ENCODE measurements around the gene SMPDL3A. TPM values are rescaled to one million over a fixed set of nuclear protein-coding genes. Genes with fewer than 3 reads are reported as not detected.

SMPDL3A gene
- total RNA-seq, 1 experiment from 2014 or later, result 3.5 TPM

GRCh38 chr6:122790423-122791309 lies 1.6 kb downstream of the SMPDL3A start:
- Mint-ChIP-seq H3K36me3 (ENCODE audit: insufficient read depth, unreplicated experiment) (no peaks in the 10 kb centered on the region), H3K9me3 (ENCODE audit: unreplicated experiment) (no peaks in the 10 kb centered on the region), H3K4me1 (ENCODE audit: insufficient read depth, unreplicated experiment) (peaks cover 15% of the 10 kb centered on the region), H3K27me3 (ENCODE audit: insufficient read depth, unreplicated experiment) (no peaks in the 10 kb centered on the region), H3K27ac (ENCODE audit: low read depth, unreplicated experiment) (peak overlapping the region; percentile 80), H3K4me3 (ENCODE audit: unreplicated experiment) (peak overlapping the region; percentile 87)
- intact Hi-C loops (cut with micrococcal nuclease), result no loop called here
- peak; percentile 28 for DNase-seq (ENCODE audit: unreplicated experiment)
- CTCF ChIA-PET, result interaction anchor here (0.6 to 5.6 kb wide), 13 partner anchors 9 to 530 kb away, joined by 3 to 54 read pairs (median 3); no protein-coding TSS in a partner anchor
- TSS peak; percentile 35 for BruUV-seq (replicated peaks)
- TF ChIP-seq CTCF (IDR thresholded peaks at IDR 0.05; ENCODE audit: unreplicated experiment), result no peak
- POLR2A ChIA-PET, result interaction anchor here (0.9 to 5.3 kb wide), 8 partner anchors 9 to 319 kb away, joined by 3 to 202 read pairs (median 16); partner anchors contain the start of gene SERINC1

- peak overlapping the region; percentile 80 for H3K27ac Mint-ChIP-seq (ENCODE audit: low read depth, unreplicated experiment)
These were observed 2.2 kb downstream of the SMPDL3A start for GRCh38 chr6:122791310-122791679.

GRCh38 chr6:122792766-122793165 lies 3.7 kb downstream of the SMPDL3A start:
- ChIA-PET CTCF (interaction anchor here (0.6 to 5.6 kb wide), 8 partner anchors 7 to 63 kb away, joined by 4 to 54 read pairs (median 5); no protein-coding TSS in a partner anchor), POLR2A (interaction anchor here (5.3 kb wide), 1 partner anchor 9 kb away, joined by 202 read pairs; no protein-coding TSS in a partner anchor)
- TF ChIP-seq CTCF (IDR thresholded peaks at IDR 0.05; ENCODE audit: unreplicated experiment), result no peak
- H3K4me1 Mint-ChIP-seq (ENCODE audit: insufficient read depth, unreplicated experiment), result peaks cover 16% of the 10 kb centered on the region
- no TSS peak for BruUV-seq (replicated peaks)
- H3K36me3 Mint-ChIP-seq (ENCODE audit: insufficient read depth, unreplicated experiment), result no peaks in the 10 kb centered on the region
- no peak overlapping the region for H3K4me3 Mint-ChIP-seq (ENCODE audit: unreplicated experiment)
- no peak overlapping the region for H3K27ac Mint-ChIP-seq (ENCODE audit: low read depth, unreplicated experiment)
- DNase-seq (ENCODE audit: unreplicated experiment), result no peak
- H3K27me3 Mint-ChIP-seq (ENCODE audit: insufficient read depth, unreplicated experiment), result no peaks in the 10 kb centered on the region
- no peaks in the 10 kb centered on the region for H3K9me3 Mint-ChIP-seq (ENCODE audit: unreplicated experiment)
- intact Hi-C loops (cut with micrococcal nuclease), result no loop called here

More at GRCh38 chr6:122791310-122791679, 2.2 kb downstream of the SMPDL3A start:
- no peaks in the 10 kb centered on the region for H3K27me3 Mint-ChIP-seq (ENCODE audit: insufficient read depth, unreplicated experiment)
- intact Hi-C loops (cut with micrococcal nuclease), result no loop called here
- no peaks in the 10 kb centered on the region for H3K9me3 Mint-ChIP-seq (ENCODE audit: unreplicated experiment)
- no peak for DNase-seq (ENCODE audit: unreplicated experiment)
- H3K4me3 Mint-ChIP-seq (ENCODE audit: unreplicated experiment), result peak overlapping the region; percentile 87
- no peak for TF ChIP-seq CTCF (IDR thresholded peaks at IDR 0.05; ENCODE audit: unreplicated experiment)
- POLR2A ChIA-PET, result interaction anchor here (0.9 to 5.3 kb wide), 5 partner anchors 10 to 320 kb away, joined by 3 to 202 read pairs (median 19); partner anchors contain the start of gene SERINC1
- peaks cover 15% of the 10 kb centered on the region for H3K4me1 Mint-ChIP-seq (ENCODE audit: insufficient read depth, unreplicated experiment)
- BruUV-seq (replicated peaks), result no TSS peak
- no peaks in the 10 kb centered on the region for H3K36me3 Mint-ChIP-seq (ENCODE audit: insufficient read depth, unreplicated experiment)
- CTCF ChIA-PET, result interaction anchor here (0.6 to 5.6 kb wide), 10 partner anchors 8 to 529 kb away, joined by 3 to 54 read pairs (median 4); no protein-coding TSS in a partner anchor

GRCh38 chr6:122797537-122797936 lies 8.5 kb downstream of the SMPDL3A start:
- no peak for TF ChIP-seq CTCF (IDR thresholded peaks at IDR 0.05; ENCODE audit: unreplicated experiment)
- H3K27me3 Mint-ChIP-seq (ENCODE audit: insufficient read depth, unreplicated experiment), result no peaks in the 10 kb centered on the region
- BruUV-seq (replicated peaks), result no TSS peak
- H3K36me3 Mint-ChIP-seq (ENCODE audit: insufficient read depth, unreplicated experiment), result no peaks in the 10 kb centered on the region
- H3K9me3 Mint-ChIP-seq (ENCODE audit: unreplicated experiment), result no peaks in the 10 kb centered on the region
- intact Hi-C loops (cut with micrococcal nuclease), result no loop called here
- no peak overlapping the region for H3K4me3 Mint-ChIP-seq (ENCODE audit: unreplicated experiment)
- POLR2A ChIA-PET, result interaction anchor here (0.8 to 9.2 kb wide), 6 partner anchors 7 to 326 kb away, joined by 3 to 202 read pairs (median 4); partner anchors contain the start of genes SERINC1 and SMPDL3A
- CTCF ChIA-PET, result interaction anchor here (0.7 to 6.6 kb wide), 8 partner anchors 7 to 980 kb away, joined by 3 to 54 read pairs (median 17); partner anchors contain the start of gene SMPDL3A
- no peak for DNase-seq (ENCODE audit: unreplicated experiment)
- H3K27ac Mint-ChIP-seq (ENCODE audit: low read depth, unreplicated experiment), result peak overlapping the region; percentile 69
- H3K4me1 Mint-ChIP-seq (ENCODE audit: insufficient read depth, unreplicated experiment), result peaks cover 14% of the 10 kb centered on the region
